HFFc6 (cell line): ENCODE data around the gene MYH7B. TPM values are rescaled to one million over a fixed set of nuclear protein-coding genes. Genes with fewer than 3 reads are reported as not detected.

Experiments used
- DNase-seq: peaks from one replicate; pipeline ENCODE4 v3.0.0-alpha.2; 2018
- H3K27ac Mint-ChIP-seq: 2 replicates; pipeline ENCODE4 v1.8.0; 2020; ENCODE audit warnings: mild to moderate bottlenecking, mixed read lengths
- H3K27me3 Mint-ChIP-seq: 2 replicates; pipeline ENCODE4 v1.8.0; 2021; ENCODE audit warnings: mild to moderate bottlenecking, moderate library complexity, mixed read lengths; ENCODE audit not compliant: insufficient read depth
- H3K36me3 Mint-ChIP-seq: 2 replicates; pipeline ENCODE4 v1.8.0; 2021; ENCODE audit warnings: low read depth, mixed read lengths
- H3K4me1 Mint-ChIP-seq: 2 replicates; pipeline ENCODE4 v1.8.0; 2020; ENCODE audit warnings: low read depth, mixed read lengths
- H3K4me3 Mint-ChIP-seq: 2 replicates; pipeline ENCODE4 v1.8.0; 2020; ENCODE audit warnings: mild to moderate bottlenecking, moderate library complexity, mixed read lengths
- H3K9me3 Mint-ChIP-seq: 2 replicates; pipeline ENCODE4 v1.8.0; 2020; ENCODE audit warnings: mild to moderate bottlenecking, mixed read lengths
- total RNA-seq, 6 experiments: library from RNA; stranded (reverse); fragmentation: NEBNext Ultra II Directional; extraction: Animal tissue kit (Norgen Biotek cat#: 25700); gene quantifications; 2 replicates in 1 of 6; 3 replicates in 5 of 6; pipeline ENCODE4 v1.2.3, GENCODE V29; 2021
- TF ChIP-seq, protein P1 (sequence below): fragments of 200-600 bp; sonication (generic); IDR thresholded peaks from 2 replicates; pipeline ENCODE4 v1.5.0; 2021; ENCODE audit warnings: antibody characterized with exemption, mild to moderate bottlenecking

The MYH7B gene
- total RNA-seq, 6 experiments from 2014 or later: 0.07 to 0.19 TPM; not detected in 4

DNA sequence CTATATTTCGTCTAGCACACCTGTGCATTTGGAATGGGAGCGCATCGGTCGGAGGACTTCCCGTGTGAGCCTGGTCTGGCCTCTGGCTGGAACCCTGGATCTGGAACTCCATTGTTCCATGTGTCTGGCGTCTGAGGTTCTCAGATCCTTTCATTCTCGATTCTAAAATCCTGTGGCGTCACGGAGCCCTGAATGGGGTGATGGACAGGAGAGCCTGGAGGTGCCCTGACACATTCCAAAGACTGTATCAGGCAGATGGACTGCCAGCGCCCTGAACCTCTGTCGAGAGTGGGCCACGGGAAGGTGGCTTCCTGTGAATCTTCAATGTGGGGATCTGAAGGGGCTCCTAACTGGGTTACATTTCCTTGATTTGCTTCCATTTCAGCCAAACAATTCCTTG, 20.6 kb downstream of the MYH7B start:
- H3K4me1 Mint-ChIP-seq: no peaks in the 10 kb centered on the region
- TF ChIP-seq, protein P1, sequence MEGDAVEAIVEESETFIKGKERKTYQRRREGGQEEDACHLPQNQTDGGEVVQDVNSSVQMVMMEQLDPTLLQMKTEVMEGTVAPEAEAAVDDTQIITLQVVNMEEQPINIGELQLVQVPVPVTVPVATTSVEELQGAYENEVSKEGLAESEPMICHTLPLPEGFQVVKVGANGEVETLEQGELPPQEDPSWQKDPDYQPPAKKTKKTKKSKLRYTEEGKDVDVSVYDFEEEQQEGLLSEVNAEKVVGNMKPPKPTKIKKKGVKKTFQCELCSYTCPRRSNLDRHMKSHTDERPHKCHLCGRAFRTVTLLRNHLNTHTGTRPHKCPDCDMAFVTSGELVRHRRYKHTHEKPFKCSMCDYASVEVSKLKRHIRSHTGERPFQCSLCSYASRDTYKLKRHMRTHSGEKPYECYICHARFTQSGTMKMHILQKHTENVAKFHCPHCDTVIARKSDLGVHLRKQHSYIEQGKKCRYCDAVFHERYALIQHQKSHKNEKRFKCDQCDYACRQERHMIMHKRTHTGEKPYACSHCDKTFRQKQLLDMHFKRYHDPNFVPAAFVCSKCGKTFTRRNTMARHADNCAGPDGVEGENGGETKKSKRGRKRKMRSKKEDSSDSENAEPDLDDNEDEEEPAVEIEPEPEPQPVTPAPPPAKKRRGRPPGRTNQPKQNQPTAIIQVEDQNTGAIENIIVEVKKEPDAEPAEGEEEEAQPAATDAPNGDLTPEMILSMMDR: no peak

DNA sequence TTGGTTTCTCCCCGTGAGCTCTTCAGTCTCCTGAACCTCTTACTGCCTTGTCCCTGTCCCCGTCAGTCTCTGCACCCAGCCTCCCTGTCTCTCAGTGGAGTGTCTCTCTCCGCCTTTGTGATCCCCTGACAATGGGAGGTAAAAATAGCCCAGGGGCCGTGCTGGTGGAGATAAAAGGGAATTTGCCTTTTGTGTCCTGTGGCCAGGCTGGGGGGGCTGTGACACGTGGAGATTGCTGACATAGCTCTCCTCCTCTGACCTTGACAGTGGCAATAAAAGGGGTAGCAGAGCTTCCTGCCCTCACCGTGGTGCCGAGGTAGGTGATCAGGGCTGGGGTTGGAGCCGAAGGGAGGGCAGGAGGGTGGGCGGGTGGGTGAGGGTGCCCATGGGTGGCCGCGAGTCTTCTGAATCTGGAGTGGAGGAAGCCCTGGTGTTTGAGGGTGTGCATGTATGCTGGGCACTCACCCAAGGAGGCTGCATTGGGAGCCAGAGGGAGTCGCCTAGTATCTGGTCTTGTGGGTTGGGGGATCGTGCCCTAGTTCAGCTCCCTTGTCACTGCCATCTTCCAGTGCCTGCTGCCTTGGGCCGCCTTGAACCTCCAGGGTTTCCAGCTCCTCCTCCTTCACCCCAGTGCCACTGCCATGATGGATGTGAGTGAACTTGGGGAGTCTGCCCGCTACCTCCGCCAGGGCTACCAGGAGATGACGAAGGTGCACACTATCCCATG, 21.9 kb downstream of the MYH7B start:
- DNase-seq: no peak
- H3K4me3 Mint-ChIP-seq: no peak overlapping the region
- no peak overlapping the region for H3K27ac Mint-ChIP-seq

More for the DNA sequence above, 20.6 kb downstream of the MYH7B start:
- no peak overlapping the region for H3K27ac Mint-ChIP-seq
- H3K36me3 Mint-ChIP-seq: no peaks in the 10 kb centered on the region
- DNase-seq: no peak
- no peaks in the 10 kb centered on the region for H3K9me3 Mint-ChIP-seq
- no peak overlapping the region for H3K4me3 Mint-ChIP-seq
- peaks cover 28% of the 10 kb centered on the region for H3K27me3 Mint-ChIP-seq

DNA sequence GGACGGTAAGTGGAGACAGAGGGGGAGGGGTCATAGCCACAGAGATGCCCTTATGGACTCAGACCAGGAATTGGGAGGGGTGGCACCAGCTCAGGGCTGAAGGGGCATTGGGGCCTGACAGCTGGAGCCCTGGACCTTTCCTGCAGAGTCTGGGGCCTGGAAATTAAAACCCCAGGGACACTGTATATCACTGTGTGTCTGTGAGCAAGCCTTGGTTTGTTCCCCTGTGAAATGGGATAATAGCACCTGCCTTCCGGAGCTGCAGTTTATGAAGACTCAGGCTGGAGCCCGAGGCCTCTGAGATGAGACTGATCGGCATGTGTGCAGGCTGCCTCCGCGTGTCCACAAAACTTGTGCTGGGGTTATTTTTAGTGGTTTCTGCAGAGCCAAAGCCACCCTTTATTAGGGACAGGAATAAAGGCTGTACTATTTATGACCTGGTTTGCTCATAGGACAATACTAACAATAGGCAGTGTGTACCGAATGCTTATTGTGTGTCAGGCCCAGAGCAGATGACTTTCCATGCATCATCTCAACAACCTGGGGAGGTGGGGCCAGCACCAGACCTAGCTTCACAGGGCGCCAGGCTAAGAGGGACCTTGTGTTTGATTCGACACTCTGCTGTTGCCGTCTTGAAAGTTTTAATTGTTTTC, 22.6 kb downstream of the MYH7B start:
- Mint-ChIP-seq H3K4me3 (no peak overlapping the region), H3K27ac (no peak overlapping the region), H3K4me1 (0 out of 2 replicates have a peak, but pooled peaks cover 3% of the 10 kb centered on the region), H3K36me3 (no peaks in the 10 kb centered on the region), H3K9me3 (no peaks in the 10 kb centered on the region), H3K27me3 (peaks cover 26% of the 10 kb centered on the region)
- TF ChIP-seq, protein P1: no peak
- no peak for DNase-seq

More for the DNA sequence above, 21.9 kb downstream of the MYH7B start:
- H3K27me3 Mint-ChIP-seq: peaks cover 26% of the 10 kb centered on the region
- TF ChIP-seq, protein P1: no peak
- no peaks in the 10 kb centered on the region for H3K36me3 Mint-ChIP-seq
- no peaks in the 10 kb centered on the region for H3K4me1 Mint-ChIP-seq
- no peaks in the 10 kb centered on the region for H3K9me3 Mint-ChIP-seq

DNA sequence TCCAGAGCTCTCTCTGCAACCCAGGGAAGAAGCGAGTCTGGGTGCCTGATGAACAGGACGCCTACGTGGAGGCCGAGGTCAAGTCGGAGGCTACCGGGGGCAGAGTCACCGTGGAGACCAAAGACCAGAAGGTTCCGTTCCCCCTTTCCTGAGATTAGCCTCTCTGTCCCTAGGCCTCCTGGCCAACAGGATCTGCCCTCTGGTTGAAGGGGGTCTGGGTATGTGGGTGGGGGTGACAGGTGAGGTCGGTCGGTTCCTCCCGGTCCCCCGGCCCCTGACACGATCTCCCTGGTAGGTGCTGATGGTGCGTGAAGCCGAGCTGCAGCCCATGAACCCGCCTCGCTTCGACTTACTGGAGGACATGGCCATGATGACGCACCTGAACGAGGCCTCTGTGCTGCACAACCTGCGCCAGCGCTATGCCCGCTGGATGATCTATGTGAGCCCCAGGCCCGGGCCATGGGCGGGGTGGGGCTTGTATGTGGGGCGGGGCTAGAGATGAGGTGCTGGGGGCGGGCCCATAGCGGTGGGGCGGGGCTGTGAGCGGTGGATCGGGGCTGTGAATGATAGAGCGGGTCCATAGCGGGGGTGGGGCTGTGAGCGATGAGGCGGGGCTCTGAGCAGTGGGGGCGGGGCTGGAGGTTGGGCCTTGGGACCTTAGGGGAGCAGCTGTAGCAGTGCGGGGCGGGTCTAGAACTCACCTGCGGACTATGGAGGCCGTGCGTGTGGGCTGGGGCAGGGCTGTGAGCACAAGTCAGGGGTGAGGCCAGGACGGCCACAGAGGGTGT, 23.9 kb downstream of the MYH7B start:
- TF ChIP-seq, protein P1: no peak
- Mint-ChIP-seq H3K4me3 (no peak overlapping the region), H3K9me3 (no peaks in the 10 kb centered on the region), H3K27ac (no peak overlapping the region), H3K4me1 (0 out of 2 replicates have a peak, but pooled peaks cover 5% of the 10 kb centered on the region), H3K36me3 (no peaks in the 10 kb centered on the region), H3K27me3 (peaks cover 26% of the 10 kb centered on the region)
- no peak for DNase-seq

DNA sequence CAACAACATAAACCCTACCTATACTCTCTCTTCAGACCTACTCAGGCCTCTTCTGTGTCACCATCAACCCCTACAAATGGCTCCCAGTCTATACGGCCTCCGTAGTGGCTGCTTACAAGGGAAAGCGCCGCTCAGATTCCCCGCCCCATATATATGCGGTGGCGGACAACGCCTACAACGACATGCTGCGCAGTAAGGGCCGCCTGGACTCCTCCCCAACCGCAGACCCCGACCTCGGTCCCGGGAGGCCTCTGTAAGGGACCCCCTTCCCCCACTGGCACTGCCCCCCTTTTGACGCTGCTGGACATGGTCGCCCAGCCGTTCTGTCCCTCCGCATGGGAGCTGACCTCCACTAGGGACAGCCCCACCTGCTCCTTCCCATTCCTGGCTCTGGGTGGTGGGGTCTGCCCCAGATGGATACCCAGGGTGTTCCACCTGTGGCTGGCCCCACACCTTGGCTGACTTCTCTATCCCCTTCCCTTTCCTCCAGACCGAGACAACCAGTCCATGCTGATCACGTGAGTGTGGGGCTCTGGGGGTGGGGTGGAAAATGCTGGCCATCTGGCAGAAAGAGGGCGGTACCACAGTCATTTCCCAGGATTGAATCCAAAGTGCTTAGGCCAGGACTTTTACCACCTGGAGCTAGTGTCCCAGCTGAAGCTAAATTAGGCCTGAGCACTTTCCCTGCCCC, 25.0 kb downstream of the MYH7B start:
- DNase-seq: no peak
- Mint-ChIP-seq H3K36me3 (no peaks in the 10 kb centered on the region), H3K4me1 (0 out of 2 replicates have a peak, but pooled peaks cover 5% of the 10 kb centered on the region), H3K4me3 (no peak overlapping the region), H3K27ac (no peak overlapping the region), H3K27me3 (peaks cover 31% of the 10 kb centered on the region), H3K9me3 (no peaks in the 10 kb centered on the region)
- TF ChIP-seq, protein P1: no peak
